Measurements from ENCODE around the gene SUSD3.

DNA sequence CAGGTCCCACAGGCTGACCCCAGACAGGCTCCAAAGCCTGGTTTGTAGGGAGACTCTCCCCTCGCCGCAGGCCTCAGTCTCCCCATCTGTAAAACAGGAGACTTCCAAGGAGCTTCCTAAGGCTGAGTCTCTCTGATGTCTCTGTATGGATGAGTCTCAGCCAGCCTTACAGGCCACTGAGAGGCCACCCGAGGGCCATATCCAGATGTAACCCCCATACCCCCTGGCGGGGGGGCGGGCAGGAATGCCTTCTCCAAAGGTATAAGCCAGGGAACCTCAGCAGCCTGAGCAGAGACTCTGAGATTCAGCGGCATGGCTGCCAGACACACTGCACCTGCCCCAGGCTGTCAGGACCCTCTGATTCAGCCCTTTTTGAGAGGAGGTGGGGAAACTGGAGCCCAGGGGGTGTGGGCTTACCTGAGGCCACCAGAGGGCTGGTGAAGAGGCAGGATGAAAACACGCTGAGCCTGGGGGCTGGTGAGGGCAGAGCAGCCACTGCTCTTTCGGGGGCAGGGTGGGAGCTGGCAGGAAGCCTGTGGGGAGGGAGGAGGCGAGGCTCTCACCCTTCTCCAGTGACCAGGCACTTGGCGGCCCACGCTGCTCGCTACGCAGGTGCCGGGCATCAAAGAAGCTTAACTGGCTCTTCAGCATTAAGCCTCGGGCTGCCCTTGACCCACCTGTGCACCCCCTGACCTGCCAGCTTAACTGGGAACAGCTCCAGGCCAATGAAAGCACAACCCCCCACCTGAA lies 5.5 kb upstream of the SUSD3 start:
- TF ChIP-seq, protein P1, sequence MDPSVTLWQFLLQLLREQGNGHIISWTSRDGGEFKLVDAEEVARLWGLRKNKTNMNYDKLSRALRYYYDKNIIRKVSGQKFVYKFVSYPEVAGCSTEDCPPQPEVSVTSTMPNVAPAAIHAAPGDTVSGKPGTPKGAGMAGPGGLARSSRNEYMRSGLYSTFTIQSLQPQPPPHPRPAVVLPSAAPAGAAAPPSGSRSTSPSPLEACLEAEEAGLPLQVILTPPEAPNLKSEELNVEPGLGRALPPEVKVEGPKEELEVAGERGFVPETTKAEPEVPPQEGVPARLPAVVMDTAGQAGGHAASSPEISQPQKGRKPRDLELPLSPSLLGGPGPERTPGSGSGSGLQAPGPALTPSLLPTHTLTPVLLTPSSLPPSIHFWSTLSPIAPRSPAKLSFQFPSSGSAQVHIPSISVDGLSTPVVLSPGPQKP (IDR thresholded peaks at IDR 0.05; ENCODE audit: low read depth, low read length) = no peak
- TF ChIP-seq, protein P2, sequence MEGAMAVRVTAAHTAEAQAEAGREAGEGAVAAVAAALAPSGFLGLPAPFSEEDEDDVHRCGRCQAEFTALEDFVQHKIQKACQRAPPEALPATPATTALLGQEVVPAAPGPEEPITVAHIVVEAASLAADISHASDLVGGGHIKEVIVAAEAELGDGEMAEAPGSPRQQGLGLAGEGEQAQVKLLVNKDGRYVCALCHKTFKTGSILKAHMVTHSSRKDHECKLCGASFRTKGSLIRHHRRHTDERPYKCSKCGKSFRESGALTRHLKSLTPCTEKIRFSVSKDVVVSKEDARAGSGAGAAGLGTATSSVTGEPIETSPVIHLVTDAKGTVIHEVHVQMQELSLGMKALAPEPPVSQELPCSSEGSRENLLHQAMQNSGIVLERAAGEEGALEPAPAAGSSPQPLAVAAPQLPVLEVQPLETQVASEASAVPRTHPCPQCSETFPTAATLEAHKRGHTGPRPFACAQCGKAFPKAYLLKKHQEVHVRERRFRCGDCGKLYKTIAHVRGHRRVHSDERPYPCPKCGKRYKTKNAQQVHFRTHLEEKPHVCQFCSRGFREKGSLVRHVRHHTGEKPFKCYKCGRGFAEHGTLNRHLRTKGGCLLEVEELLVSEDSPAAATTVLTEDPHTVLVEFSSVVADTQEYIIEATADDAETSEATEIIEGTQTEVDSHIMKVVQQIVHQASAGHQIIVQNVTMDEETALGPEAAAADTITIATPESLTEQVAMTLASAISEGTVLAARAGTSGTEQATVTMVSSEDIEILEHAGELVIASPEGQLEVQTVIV (IDR thresholded peaks at IDR 0.05; ENCODE audit: borderline replicate concordance, partially characterized antibody) = no peak
- TF ChIP-seq ZNF217 (IDR thresholded peaks at IDR 0.05) = no peak
- TF ChIP-seq, protein P3, sequence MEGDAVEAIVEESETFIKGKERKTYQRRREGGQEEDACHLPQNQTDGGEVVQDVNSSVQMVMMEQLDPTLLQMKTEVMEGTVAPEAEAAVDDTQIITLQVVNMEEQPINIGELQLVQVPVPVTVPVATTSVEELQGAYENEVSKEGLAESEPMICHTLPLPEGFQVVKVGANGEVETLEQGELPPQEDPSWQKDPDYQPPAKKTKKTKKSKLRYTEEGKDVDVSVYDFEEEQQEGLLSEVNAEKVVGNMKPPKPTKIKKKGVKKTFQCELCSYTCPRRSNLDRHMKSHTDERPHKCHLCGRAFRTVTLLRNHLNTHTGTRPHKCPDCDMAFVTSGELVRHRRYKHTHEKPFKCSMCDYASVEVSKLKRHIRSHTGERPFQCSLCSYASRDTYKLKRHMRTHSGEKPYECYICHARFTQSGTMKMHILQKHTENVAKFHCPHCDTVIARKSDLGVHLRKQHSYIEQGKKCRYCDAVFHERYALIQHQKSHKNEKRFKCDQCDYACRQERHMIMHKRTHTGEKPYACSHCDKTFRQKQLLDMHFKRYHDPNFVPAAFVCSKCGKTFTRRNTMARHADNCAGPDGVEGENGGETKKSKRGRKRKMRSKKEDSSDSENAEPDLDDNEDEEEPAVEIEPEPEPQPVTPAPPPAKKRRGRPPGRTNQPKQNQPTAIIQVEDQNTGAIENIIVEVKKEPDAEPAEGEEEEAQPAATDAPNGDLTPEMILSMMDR (IDR thresholded peaks at IDR 0.05 in 2 of 3, conservative IDR thresholded peaks at IDR 0.05 in 1 of 3; ENCODE audit: control insufficient read depth in 2 of 3, extremely low read depth in 1 of 3, insufficient read depth in 1 of 3, low read depth in 3 of 3, low read length in 3 of 3) = no peak
- TF ChIP-seq, protein P4, sequence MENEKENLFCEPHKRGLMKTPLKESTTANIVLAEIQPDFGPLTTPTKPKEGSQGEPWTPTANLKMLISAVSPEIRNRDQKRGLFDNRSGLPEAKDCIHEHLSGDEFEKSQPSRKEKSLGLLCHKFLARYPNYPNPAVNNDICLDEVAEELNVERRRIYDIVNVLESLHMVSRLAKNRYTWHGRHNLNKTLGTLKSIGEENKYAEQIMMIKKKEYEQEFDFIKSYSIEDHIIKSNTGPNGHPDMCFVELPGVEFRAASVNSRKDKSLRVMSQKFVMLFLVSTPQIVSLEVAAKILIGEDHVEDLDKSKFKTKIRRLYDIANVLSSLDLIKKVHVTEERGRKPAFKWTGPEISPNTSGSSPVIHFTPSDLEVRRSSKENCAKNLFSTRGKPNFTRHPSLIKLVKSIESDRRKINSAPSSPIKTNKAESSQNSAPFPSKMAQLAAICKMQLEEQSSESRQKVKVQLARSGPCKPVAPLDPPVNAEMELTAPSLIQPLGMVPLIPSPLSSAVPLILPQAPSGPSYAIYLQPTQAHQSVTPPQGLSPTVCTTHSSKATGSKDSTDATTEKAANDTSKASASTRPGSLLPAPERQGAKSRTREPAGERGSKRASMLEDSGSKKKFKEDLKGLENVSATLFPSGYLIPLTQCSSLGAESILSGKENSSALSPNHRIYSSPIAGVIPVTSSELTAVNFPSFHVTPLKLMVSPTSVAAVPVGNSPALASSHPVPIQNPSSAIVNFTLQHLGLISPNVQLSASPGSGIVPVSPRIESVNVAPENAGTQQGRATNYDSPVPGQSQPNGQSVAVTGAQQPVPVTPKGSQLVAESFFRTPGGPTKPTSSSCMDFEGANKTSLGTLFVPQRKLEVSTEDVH (IDR thresholded peaks at IDR 0.05; ENCODE audit: low read depth, partially characterized antibody) = no peak
- no peak for TF ChIP-seq HDAC2 (IDR thresholded peaks at IDR 0.05)
- no peak for TF ChIP-seq ZSCAN29 (IDR thresholded peaks at IDR 0.05)
- TF ChIP-seq FOXM1 (IDR thresholded peaks at IDR 0.05; ENCODE audit: low read depth, low read length) = no peak
